ENCODE measurements around the gene ARFGEF2. TPM values are rescaled to one million over a fixed set of nuclear protein-coding genes. Genes with fewer than 3 reads are reported as not detected.
A peak's percentile ranks its signal among the peaks of the same experiment; 100 is the strongest.
"Not testable (repeated sequence)": the region's sequence is repeated elsewhere in the genome, so short reads cannot be mapped to it uniquely, and the experiment has no call there.

ARFGEF2 gene
- total RNA-seq, 6 experiments from 2014 or later, result 23.4 to 30.0 (median 26.9) TPM

GRCh38 chr20:48932375-48932941, 10.9 kb downstream of the ARFGEF2 start:
- intact Hi-C loops (cut with DNase I), result no loop called here
- H3K4me3 ChIP-seq, result peak overlapping the region in 1 of 3 donors; percentile 9
- peak overlapping the region in 2 of 3 donors; percentile 69 to 78 for H3K27ac ChIP-seq
- no peaks in the 10 kb centered on the region for H3K27me3 ChIP-seq
- ATAC-seq (peak; percentile 82 to 86 (median 85)), DNase-seq (peak; percentile 55 to 73 (median 70))
- 29% methylated on average over 8 of the region's 8 CpGs for WGBS (ENCODE audit: insufficient coverage, low coverage, low lambda C conversion rate, missing lambda C conversion rate)
- no peaks in the 10 kb centered on the region for H3K36me3 ChIP-seq
- peaks cover 0 to 65% (median 25%) of the 10 kb centered on the region in 4 donors for H3K4me1 ChIP-seq
- no peaks in the 10 kb centered on the region for H3K9me3 ChIP-seq
- TF ChIP-seq CTCF (IDR thresholded peaks at IDR 0.05) (no peak), POLR2A (IDR thresholded peaks at IDR 0.05) (no peak)

- intact Hi-C loops (cut with DNase I), result no loop called here
- Histone ChIP-seq H3K9me3 (no peaks in the 10 kb centered on the region), H3K36me3 (no peaks in the 10 kb centered on the region), H3K4me3 (peak overlapping the region in 1 of 3 donors; percentile 9), H3K27me3 (no peaks in the 10 kb centered on the region), H3K27ac (peak overlapping the region in 2 of 3 donors; percentile 69 to 78), H3K4me1 (peaks cover 0 to 70% (median 27%) of the 10 kb centered on the region in 4 donors)
- DNase-seq (no peak), ATAC-seq (peak in 2 of 4 donors; percentile 2 to 3)
- no peak for TF ChIP-seq POLR2A (IDR thresholded peaks at IDR 0.05)
- TF ChIP-seq CTCF (IDR thresholded peaks at IDR 0.05), result no peak
- WGBS (ENCODE audit: insufficient coverage, low coverage, low lambda C conversion rate, missing lambda C conversion rate), result 79% methylated on average over 6 of the region's 15 CpGs
Observed at GRCh38 chr20:48933017-48933766, 11.7 kb downstream of the ARFGEF2 start.

GRCh38 chr20:48934273-48934877, 12.9 kb downstream of the ARFGEF2 start:
- H3K9me3 ChIP-seq; ATAC-seq; DNase-seq; H3K4me3 ChIP-seq; intact Hi-C loops (cut with DNase I); H3K27me3 ChIP-seq; H3K36me3 ChIP-seq: not testable (repeated sequence)
- H3K4me1 ChIP-seq, result peaks cover 0 to 72% (median 27%) of the 10 kb centered on the region in 4 donors
- peak overlapping the region in 1 of 3 donors; percentile 32 for H3K27ac ChIP-seq
- WGBS (ENCODE audit: insufficient coverage, low coverage, low lambda C conversion rate, missing lambda C conversion rate), result 96% methylated on average over 5 of the region's 5 CpGs

- intact Hi-C loops (cut with DNase I), result not testable (repeated sequence)
Observed at GRCh38 chr20:48934966-48935365, 13.5 kb downstream of the ARFGEF2 start.

GRCh38 chr20:48936178-48936577, 14.7 kb downstream of the ARFGEF2 start:
- not testable (repeated sequence) for ATAC-seq, DNase-seq

More at GRCh38 chr20:48934966-48935365, 13.5 kb downstream of the ARFGEF2 start:
- not testable (repeated sequence) for H3K9me3 ChIP-seq, H3K27me3 ChIP-seq, H3K27ac ChIP-seq, DNase-seq, H3K36me3 ChIP-seq, H3K4me3 ChIP-seq
- 13% methylated on average over 5 of the region's 7 CpGs for WGBS (ENCODE audit: insufficient coverage, low coverage, low lambda C conversion rate, missing lambda C conversion rate)
- peak in 1 of 4 donors; percentile 8 for ATAC-seq
- H3K4me1 ChIP-seq, result peaks cover 0 to 71% (median 26%) of the 10 kb centered on the region in 4 donors

More at GRCh38 chr20:48936178-48936577, 14.7 kb downstream of the ARFGEF2 start:
- H3K4me3 ChIP-seq; H3K27me3 ChIP-seq; H3K9me3 ChIP-seq; H3K27ac ChIP-seq; H3K36me3 ChIP-seq; intact Hi-C loops (cut with DNase I): not testable (repeated sequence)
- no CpG with 5 or more reads among the region's 30 CpGs for WGBS (ENCODE audit: insufficient coverage, low coverage, low lambda C conversion rate, missing lambda C conversion rate)
- H3K4me1 ChIP-seq, result peaks cover 0 to 59% (median 20%) of the 10 kb centered on the region in 4 donors
